ENCODE data around the gene DIP2C. TPM values are rescaled to one million over a fixed set of nuclear protein-coding genes. Genes with fewer than 3 reads are reported as not detected.
"Not testable (repeated sequence)": the region's sequence is repeated elsewhere in the genome, so short reads cannot be mapped to it uniquely, and the experiment has no call there.

Gene DIP2C
- total RNA-seq, 2 donors from 2014 or later: 21.1 to 23.8 TPM

DNA sequence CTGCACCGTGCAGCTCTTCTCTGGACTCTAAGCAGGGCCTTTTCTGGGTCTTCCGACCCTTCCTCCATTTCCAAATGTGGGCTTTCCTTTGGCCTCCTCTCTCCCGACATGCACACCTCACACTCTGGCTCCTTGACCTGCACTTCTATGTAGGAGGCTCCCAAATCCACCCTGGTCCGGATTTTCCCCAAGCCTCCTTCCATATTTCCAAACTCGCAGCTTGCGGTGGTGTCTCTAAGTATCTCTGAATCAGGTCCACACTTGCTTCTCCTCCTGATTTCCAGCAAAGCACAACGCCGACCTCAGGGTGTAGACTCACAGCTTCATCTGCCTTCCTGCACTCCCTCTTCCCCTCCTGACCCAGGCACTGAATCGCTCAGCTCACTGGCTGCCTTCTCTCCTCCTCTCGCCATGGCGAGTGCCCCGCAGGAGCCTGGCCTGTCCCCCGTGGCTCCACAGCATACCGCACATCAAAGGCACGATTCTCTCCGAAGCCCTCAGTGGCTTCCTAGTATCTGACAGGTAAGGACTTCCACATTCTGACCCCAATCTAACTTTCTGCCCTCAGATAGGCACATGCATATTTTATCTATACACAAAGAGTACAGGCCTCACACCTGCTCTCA, 27.8 kb downstream of the DIP2C start:
- peak overlapping the region; percentile 80 to 81 for H3K27ac ChIP-seq
- no peaks in the 10 kb centered on the region for H3K36me3 ChIP-seq
- H3K4me3 ChIP-seq: no peak overlapping the region
- no peak for DNase-seq (ENCODE audit: low spot score)
- H3K27me3 ChIP-seq: no peaks in the 10 kb centered on the region
- TF ChIP-seq, protein P1, sequence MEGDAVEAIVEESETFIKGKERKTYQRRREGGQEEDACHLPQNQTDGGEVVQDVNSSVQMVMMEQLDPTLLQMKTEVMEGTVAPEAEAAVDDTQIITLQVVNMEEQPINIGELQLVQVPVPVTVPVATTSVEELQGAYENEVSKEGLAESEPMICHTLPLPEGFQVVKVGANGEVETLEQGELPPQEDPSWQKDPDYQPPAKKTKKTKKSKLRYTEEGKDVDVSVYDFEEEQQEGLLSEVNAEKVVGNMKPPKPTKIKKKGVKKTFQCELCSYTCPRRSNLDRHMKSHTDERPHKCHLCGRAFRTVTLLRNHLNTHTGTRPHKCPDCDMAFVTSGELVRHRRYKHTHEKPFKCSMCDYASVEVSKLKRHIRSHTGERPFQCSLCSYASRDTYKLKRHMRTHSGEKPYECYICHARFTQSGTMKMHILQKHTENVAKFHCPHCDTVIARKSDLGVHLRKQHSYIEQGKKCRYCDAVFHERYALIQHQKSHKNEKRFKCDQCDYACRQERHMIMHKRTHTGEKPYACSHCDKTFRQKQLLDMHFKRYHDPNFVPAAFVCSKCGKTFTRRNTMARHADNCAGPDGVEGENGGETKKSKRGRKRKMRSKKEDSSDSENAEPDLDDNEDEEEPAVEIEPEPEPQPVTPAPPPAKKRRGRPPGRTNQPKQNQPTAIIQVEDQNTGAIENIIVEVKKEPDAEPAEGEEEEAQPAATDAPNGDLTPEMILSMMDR (IDR thresholded peaks at IDR 0.05): no peak
- no peaks in the 10 kb centered on the region for H3K9me3 ChIP-seq
- H3K4me1 ChIP-seq: peaks cover 0 to 56% of the 10 kb centered on the region in 2 donors

DNA sequence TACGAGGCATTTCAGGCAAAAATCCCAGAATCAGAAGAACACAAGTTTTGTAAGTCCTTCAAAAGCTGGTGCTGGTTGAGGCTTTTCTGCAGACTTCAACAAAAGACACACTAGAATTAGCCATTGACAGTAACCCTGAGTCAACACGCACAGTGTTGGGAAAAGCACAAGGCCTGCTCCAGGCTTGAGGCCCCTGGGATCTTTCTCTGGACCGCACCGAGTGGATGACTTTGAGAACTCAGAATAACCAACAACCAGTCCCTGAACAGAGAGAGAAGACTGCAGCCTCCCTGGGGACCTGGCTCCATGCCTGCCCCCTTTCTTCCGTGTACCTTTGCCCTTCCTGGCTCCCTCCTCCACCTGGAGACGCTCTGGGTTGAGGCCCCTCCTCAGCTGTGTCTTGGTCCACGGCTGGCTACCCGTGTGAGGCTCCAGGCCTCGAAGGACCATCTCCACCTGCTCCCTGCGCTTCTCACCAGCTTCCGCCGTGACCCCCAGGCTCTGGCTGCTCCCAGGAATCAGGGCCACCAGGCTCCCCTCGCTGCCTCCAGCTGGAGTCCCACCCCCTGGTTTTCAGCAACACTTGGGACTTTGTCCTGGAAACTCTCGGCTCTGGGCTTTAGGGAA, 28.4 kb downstream of the DIP2C start:
- Histone ChIP-seq H3K9me3 (no peaks in the 10 kb centered on the region), H3K36me3 (no peaks in the 10 kb centered on the region), H3K27ac (peak overlapping the region; percentile 80 to 81), H3K27me3 (no peaks in the 10 kb centered on the region), H3K4me3 (no peak overlapping the region), H3K4me1 (peaks cover 0 to 55% of the 10 kb centered on the region in 2 donors)
- DNase-seq (ENCODE audit: low spot score): no peak
- TF ChIP-seq, protein P1 (IDR thresholded peaks at IDR 0.05): no peak

DNA sequence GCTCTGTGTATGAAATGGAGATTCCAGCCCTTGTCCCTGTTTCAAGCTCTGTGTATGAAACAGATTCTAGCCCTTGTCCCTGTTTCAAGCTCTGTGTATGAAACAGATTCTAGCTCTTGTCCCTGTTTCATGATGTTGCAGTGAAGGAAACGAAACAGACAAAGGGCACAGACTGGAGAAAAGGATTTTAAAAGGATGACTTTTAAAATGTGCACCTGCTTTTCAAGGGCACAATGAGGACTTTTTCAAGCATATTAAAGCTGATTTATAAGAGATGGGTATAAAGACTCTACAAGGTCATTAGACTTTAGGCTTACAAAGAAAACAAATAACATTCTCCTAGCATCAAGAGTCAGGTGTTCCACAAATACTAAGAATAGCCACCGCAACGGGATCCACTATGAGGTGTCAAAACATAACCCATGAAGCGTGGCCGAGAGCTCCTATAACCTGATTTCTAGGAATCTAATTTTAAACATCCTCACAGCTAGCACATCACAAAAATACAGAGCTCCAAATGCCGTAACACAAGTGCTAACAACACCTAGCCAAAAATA, 29.0 kb downstream of the DIP2C start:
- no peak overlapping the region for H3K4me3 ChIP-seq

DNA sequence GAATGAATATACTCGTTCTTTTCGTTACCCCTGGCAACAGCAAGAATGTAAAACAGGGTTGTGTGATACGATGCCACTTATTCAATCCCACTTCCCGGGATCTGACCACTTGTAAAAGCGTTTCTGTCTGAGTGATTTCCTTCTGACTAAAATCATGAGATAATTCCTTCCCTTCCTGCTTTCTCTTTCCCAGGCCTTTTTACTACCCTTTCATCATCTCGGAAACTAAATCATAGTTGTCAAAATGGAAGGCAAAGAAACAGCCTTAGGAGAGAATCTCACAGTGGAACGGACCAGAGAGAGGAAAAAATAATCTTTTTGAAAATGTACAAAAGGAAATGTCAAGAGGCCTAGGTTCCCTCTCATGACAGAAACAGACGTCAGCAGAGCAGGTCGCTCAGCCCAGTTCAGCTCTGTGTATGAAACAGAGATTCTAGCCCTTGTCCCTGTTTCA, 29.8 kb downstream of the DIP2C start:
- no peak overlapping the region for H3K4me3 ChIP-seq

More for the DNA sequence above, 29.0 kb downstream of the DIP2C start:
- H3K36me3 ChIP-seq: no peaks in the 10 kb centered on the region
- H3K4me1 ChIP-seq: peaks cover 0 to 55% of the 10 kb centered on the region in 2 donors
- TF ChIP-seq, protein P1 (IDR thresholded peaks at IDR 0.05): no peak
- no peaks in the 10 kb centered on the region for H3K27me3 ChIP-seq
- DNase-seq (ENCODE audit: low spot score): no peak
- peak overlapping the region; percentile 80 to 81 for H3K27ac ChIP-seq
- H3K9me3 ChIP-seq: no peaks in the 10 kb centered on the region

DNA sequence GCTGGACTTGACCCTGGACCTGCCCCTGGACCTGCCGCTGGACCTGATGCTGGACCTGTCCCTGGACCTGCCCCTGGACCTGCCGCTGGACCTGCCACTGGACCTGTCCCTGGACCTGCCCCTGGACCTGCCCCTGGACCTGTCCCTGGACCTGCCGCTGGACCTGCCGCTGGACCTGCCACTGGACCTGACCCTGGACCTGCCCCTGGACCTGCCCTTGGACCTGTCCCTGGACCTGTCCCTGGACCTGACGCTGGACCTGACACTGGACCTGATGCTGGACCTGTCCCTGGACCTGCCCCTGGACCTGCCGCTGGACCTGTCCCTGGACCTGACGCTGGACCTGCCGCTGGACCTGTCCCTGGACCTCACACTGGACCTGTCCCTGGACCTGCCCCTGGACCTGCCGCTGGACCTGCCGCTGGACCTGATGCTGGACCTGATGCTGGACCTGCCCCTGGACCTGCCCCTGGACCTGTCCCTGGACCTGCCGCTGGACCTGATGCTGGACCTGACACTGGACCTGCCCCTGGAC, 31.6 kb downstream of the DIP2C start:
- peaks cover 0 to 59% of the 10 kb centered on the region in 2 donors for H3K4me1 ChIP-seq
- DNase-seq (ENCODE audit: low spot score); H3K9me3 ChIP-seq; H3K36me3 ChIP-seq; H3K4me3 ChIP-seq; H3K27me3 ChIP-seq; H3K27ac ChIP-seq: not testable (repeated sequence)

More for the DNA sequence above, 29.8 kb downstream of the DIP2C start:
- no peak for DNase-seq (ENCODE audit: low spot score)
- Histone ChIP-seq H3K27me3 (no peaks in the 10 kb centered on the region), H3K27ac (peak overlapping the region; percentile 80 to 81), H3K36me3 (no peaks in the 10 kb centered on the region), H3K9me3 (no peaks in the 10 kb centered on the region), H3K4me1 (peaks cover 0 to 59% of the 10 kb centered on the region in 2 donors)
- TF ChIP-seq, protein P1 (IDR thresholded peaks at IDR 0.05): no peak

DNA sequence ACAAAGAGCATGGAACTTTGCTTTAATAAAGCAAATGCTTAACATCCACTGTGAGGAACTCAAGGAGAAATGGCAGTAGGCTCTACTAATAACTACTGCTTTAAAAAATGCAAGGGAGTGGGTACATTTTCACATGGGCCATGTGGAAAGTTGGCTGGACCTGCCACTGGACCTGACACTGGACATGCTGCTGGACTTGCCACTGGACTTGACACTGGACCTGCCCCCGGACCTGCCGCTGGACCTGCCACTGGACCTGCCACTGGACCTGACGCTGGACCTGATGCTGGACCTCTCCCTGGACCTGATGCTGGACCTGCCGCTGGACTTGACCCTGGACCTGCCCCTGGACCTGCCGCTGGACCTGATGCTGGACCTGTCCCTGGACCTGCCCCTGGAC, 32.6 kb downstream of the DIP2C start:
- Histone ChIP-seq H3K36me3 (no peaks in the 10 kb centered on the region), H3K27ac (no peak overlapping the region), H3K4me1 (peaks cover 0 to 59% of the 10 kb centered on the region in 2 donors), H3K4me3 (no peak overlapping the region), H3K9me3 (no peaks in the 10 kb centered on the region), H3K27me3 (no peaks in the 10 kb centered on the region)
- TF ChIP-seq, protein P1 (IDR thresholded peaks at IDR 0.05): no peak
- DNase-seq (ENCODE audit: low spot score): no peak
